WTC11 (cell line): ENCODE measurements around the gene CRTC3. TPM values are rescaled to one million over a fixed set of nuclear protein-coding genes. Genes with fewer than 3 reads are reported as not detected.

Experiments used
- ATAC-seq: fragments of 200-7000 bp; cut with Tn5 transposase; 2 replicates; pipeline ENCODE4 v1.10.0; 2021; ENCODE audit warnings: mild to moderate bottlenecking, moderate library complexity
- CTCF ChIA-PET: fragments of 300-600 bp; sonication (Branson Sonifier 250); formaldehyde crosslinking; loops from one replicate; lab custom pipeline; 2021; ENCODE audit warnings: antibody characterized with exemption; lab: Charles Lee
- POLR2A ChIA-PET: fragments of 350-600 bp; sonication (Branson Sonifier 250); formaldehyde crosslinking; loops from one replicate; lab custom pipeline; 2021; ENCODE audit warnings: antibody characterized with exemption; lab: Charles Lee
- DNase-seq: peaks from one replicate; pipeline ENCODE4 v3.0.0; 2021; ENCODE audit warnings: low spot score
- H3K27ac Mint-ChIP-seq: 2 replicates; pipeline ENCODE4 v1.8.0; 2021; ENCODE audit warnings: mixed read lengths
- H3K27me3 Mint-ChIP-seq: 2 replicates; pipeline ENCODE4 v1.8.0; 2021; ENCODE audit warnings: low read depth, mild to moderate bottlenecking, moderate library complexity, mixed read lengths
- H3K36me3 Mint-ChIP-seq: 2 replicates; pipeline ENCODE4 v1.8.0; 2021; ENCODE audit warnings: mixed read lengths
- H3K4me1 Mint-ChIP-seq: 2 replicates; pipeline ENCODE4 v1.8.0; 2022; ENCODE audit warnings: mixed read lengths
- H3K4me3 Mint-ChIP-seq: 2 replicates; pipeline ENCODE4 v1.8.0; 2021; ENCODE audit warnings: mild to moderate bottlenecking, moderate library complexity, mixed read lengths
- H3K9me3 Mint-ChIP-seq: 2 replicates; pipeline ENCODE4 v1.8.0; 2021; ENCODE audit warnings: mixed read lengths
- ATF1 ChIP-seq: sonication (generic); formaldehyde crosslinking; IDR thresholded peaks from 2 replicates; pipeline ENCODE4 v1.8.1; 2023; ENCODE audit warnings: mild to moderate bottlenecking, moderate library complexity, missing genetic modification reagents
- CREB1 ChIP-seq: sonication (generic); formaldehyde crosslinking; IDR thresholded peaks from 2 replicates; pipeline ENCODE4 v1.8.0; 2023; ENCODE audit warnings: mild to moderate bottlenecking, missing genetic modification reagents
- MLX ChIP-seq: sonication (generic); formaldehyde crosslinking; IDR thresholded peaks from 2 replicates; pipeline ENCODE4 v1.8.1; 2023; ENCODE audit warnings: mild to moderate bottlenecking, missing genetic modification reagents, moderate library complexity
- MYBL2 ChIP-seq: sonication (generic); formaldehyde crosslinking; IDR thresholded peaks from 2 replicates; pipeline ENCODE4 v1.8.1; 2023; ENCODE audit warnings: mild to moderate bottlenecking, moderate library complexity, missing genetic modification reagents
- RELA ChIP-seq: sonication (generic); formaldehyde crosslinking; IDR thresholded peaks from 2 replicates; pipeline ENCODE4 v1.8.1; 2022; ENCODE audit warnings: missing genetic modification reagents, mild to moderate bottlenecking, borderline replicate concordance
- TP53 ChIP-seq: sonication (generic); formaldehyde crosslinking; IDR thresholded peaks from 2 replicates; pipeline ENCODE4 v1.8.1; 2023; ENCODE audit warnings: mild to moderate bottlenecking, missing genetic modification reagents
- ZNF396 ChIP-seq: fragments of 250-450 bp; sonication (Bioruptor Pico); IDR thresholded peaks from 2 replicates; pipeline ENCODE4 v1.8.0; 2021; ENCODE audit warnings: mild to moderate bottlenecking, moderate library complexity, borderline replicate concordance
- ZNF423 ChIP-seq: fragments of 250-450 bp; sonication (Bioruptor Pico); IDR thresholded peaks from 2 replicates; pipeline ENCODE4 v2.1.2; 2022; ENCODE audit warnings: mild to moderate bottlenecking, moderate library complexity
- ZNF425 ChIP-seq: fragments of 250-450 bp; sonication (Bioruptor Pico); conservative IDR thresholded peaks from 2 replicates; pipeline ENCODE4 v1.9.0; 2021; ENCODE audit warnings: mild to moderate bottlenecking
- ZNF532 ChIP-seq: fragments of 250-450 bp; sonication (Bioruptor Pico); IDR thresholded peaks from 2 replicates; pipeline ENCODE4 v1.9.0; 2021; ENCODE audit warnings: mild to moderate bottlenecking, borderline replicate concordance
- ZNF671 ChIP-seq: fragments of 250-450 bp; sonication (Bioruptor Pico); IDR thresholded peaks from 2 replicates; pipeline ENCODE4 v1.8.0; 2021; ENCODE audit warnings: mild to moderate bottlenecking
- total RNA-seq: library from RNA; stranded (reverse); gene quantifications from 3 replicates; pipeline ENCODE4 v1.2.3, GENCODE V29; 2021
- TF ChIP-seq, protein P1 (sequence below): sonication (generic); formaldehyde crosslinking; IDR thresholded peaks from 2 replicates; pipeline ENCODE4 v1.8.0; 2023; ENCODE audit warnings: mild to moderate bottlenecking, missing genetic modification reagents
- TF ChIP-seq, protein P2 (sequence below): sonication (generic); formaldehyde crosslinking; IDR thresholded peaks from 2 replicates; pipeline ENCODE4 v1.8.0; 2022; ENCODE audit warnings: missing genetic modification reagents
- TF ChIP-seq, protein P3 (sequence below): sonication (generic); formaldehyde crosslinking; conservative IDR thresholded peaks from 2 replicates; pipeline ENCODE4 v1.8.1; 2022; ENCODE audit warnings: mild to moderate bottlenecking, missing genetic modification reagents

CRTC3 gene
- total RNA-seq, 1 experiment from 2014 or later, result 8.4 TPM

DNA sequence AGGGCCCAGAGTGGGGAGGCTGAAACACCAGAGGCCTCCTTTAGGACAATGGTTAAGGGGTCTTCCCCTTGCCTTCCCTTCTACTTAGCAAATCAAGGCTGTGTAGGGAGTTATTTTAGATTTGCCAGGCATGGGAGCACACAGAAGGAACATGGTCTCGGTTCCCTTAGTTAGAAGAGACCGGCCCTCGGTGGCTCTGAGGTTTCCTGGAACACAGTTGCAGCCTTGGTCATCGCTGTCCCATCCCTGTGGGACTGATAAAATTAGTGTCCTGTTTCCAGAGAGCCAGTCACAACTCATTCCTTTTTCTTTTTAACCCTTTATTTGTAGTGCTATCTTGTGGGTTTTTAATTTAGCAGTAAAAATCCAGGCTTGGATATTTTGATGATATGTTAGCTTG, 81.4 kb downstream of the CRTC3 start:
- ChIA-PET CTCF (interaction anchor here (1.1 kb wide), 2 partner anchors 8 to 318 kb away, joined by 3 to 4 read pairs; no protein-coding TSS in a partner anchor), POLR2A (interaction anchor here (0.6 kb wide), 1 partner anchor 647 kb away, joined by 3 read pairs; no protein-coding TSS in a partner anchor)
- ATAC-seq (no peak), DNase-seq (no peak)
- Mint-ChIP-seq H3K4me3 (no peak overlapping the region), H3K9me3 (no peaks in the 10 kb centered on the region), H3K36me3 (no peaks in the 10 kb centered on the region), H3K4me1 (peaks cover 45% of the 10 kb centered on the region), H3K27me3 (peaks cover 5% of the 10 kb centered on the region), H3K27ac (0 out of 2 replicates have a peak overlapping the region, but pooled peaks have one; percentile 20)
- no peak for TF ChIP-seq RELA (CRISPR knock-in tag)
- no peak for TF ChIP-seq ZNF671 (CRISPR knock-in tag)
- TF ChIP-seq, protein P1, sequence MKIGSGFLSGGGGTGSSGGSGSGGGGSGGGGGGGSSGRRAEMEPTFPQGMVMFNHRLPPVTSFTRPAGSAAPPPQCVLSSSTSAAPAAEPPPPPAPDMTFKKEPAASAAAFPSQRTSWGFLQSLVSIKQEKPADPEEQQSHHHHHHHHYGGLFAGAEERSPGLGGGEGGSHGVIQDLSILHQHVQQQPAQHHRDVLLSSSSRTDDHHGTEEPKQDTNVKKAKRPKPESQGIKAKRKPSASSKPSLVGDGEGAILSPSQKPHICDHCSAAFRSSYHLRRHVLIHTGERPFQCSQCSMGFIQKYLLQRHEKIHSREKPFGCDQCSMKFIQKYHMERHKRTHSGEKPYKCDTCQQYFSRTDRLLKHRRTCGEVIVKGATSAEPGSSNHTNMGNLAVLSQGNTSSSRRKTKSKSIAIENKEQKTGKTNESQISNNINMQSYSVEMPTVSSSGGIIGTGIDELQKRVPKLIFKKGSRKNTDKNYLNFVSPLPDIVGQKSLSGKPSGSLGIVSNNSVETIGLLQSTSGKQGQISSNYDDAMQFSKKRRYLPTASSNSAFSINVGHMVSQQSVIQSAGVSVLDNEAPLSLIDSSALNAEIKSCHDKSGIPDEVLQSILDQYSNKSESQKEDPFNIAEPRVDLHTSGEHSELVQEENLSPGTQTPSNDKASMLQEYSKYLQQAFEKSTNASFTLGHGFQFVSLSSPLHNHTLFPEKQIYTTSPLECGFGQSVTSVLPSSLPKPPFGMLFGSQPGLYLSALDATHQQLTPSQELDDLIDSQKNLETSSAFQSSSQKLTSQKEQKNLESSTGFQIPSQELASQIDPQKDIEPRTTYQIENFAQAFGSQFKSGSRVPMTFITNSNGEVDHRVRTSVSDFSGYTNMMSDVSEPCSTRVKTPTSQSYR, result no peak

- no peaks in the 10 kb centered on the region for H3K36me3 Mint-ChIP-seq
- H3K27ac Mint-ChIP-seq, result no peak overlapping the region
- no peak for ATAC-seq
- ChIA-PET CTCF (interaction anchor here (0.8 kb wide), 1 partner anchor 19 kb away, joined by 3 read pairs; no protein-coding TSS in a partner anchor), POLR2A (no interaction called here)
- H3K4me1 Mint-ChIP-seq, result peaks cover 11% of the 10 kb centered on the region
- no peak for DNase-seq
- H3K4me3 Mint-ChIP-seq, result no peak overlapping the region
- no peaks in the 10 kb centered on the region for H3K27me3 Mint-ChIP-seq
- H3K9me3 Mint-ChIP-seq, result no peaks in the 10 kb centered on the region
- TF ChIP-seq, protein P1, result no peak
- TF ChIP-seq ZNF423 (CRISPR knock-in tag) (no peak), TP53 (no peak), ATF1 (CRISPR knock-in tag) (no peak), ZNF532 (CRISPR knock-in tag) (no peak), MLX (CRISPR knock-in tag) (no peak), ZNF425 (no peak), CREB1 (CRISPR knock-in tag) (no peak), ZNF396 (CRISPR knock-in tag) (no peak), MYBL2 (no peak)
- TF ChIP-seq, protein P2, sequence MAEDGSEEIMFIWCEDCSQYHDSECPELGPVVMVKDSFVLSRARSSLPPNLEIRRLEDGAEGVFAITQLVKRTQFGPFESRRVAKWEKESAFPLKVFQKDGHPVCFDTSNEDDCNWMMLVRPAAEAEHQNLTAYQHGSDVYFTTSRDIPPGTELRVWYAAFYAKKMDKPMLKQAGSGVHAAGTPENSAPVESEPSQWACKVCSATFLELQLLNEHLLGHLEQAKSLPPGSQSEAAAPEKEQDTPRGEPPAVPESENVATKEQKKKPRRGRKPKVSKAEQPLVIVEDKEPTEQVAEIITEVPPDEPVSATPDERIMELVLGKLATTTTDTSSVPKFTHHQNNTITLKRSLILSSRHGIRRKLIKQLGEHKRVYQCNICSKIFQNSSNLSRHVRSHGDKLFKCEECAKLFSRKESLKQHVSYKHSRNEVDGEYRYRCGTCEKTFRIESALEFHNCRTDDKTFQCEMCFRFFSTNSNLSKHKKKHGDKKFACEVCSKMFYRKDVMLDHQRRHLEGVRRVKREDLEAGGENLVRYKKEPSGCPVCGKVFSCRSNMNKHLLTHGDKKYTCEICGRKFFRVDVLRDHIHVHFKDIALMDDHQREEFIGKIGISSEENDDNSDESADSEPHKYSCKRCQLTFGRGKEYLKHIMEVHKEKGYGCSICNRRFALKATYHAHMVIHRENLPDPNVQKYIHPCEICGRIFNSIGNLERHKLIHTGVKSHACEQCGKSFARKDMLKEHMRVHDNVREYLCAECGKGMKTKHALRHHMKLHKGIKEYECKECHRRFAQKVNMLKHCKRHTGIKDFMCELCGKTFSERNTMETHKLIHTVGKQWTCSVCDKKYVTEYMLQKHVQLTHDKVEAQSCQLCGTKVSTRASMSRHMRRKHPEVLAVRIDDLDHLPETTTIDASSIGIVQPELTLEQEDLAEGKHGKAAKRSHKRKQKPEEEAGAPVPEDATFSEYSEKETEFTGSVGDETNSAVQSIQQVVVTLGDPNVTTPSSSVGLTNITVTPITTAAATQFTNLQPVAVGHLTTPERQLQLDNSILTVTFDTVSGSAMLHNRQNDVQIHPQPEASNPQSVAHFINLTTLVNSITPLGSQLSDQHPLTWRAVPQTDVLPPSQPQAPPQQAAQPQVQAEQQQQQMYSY, result no peak
- TF ChIP-seq, protein P3, sequence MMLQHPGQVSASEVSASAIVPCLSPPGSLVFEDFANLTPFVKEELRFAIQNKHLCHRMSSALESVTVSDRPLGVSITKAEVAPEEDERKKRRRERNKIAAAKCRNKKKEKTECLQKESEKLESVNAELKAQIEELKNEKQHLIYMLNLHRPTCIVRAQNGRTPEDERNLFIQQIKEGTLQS (CRISPR knock-in tag), result no peak
Measured at GRCh38 chr15:90617171-90617570, 87.4 kb downstream of the CRTC3 start.
